A673 (cell line): ENCODE data around the gene LIN9. TPM values are rescaled to one million over a fixed set of nuclear protein-coding genes. Genes with fewer than 3 reads are reported as not detected.

Experiments
- BruUV-seq: library from RNA; stranded (reverse); fragments of 400-500 nt; replicated peaks from 2 replicates; lab custom pipeline; 2021; lab: Mats Ljungman, UMichigan
- CTCF ChIA-PET: fragments of 300-600 bp; sonication (Branson Sonifier 250); formaldehyde crosslinking; loops from one replicate; lab custom pipeline; 2022; ENCODE audit warnings: antibody characterized with exemption; lab: Charles Lee
- POLR2A ChIA-PET: fragments of 300-600 bp; sonication (Branson Sonifier 250); formaldehyde crosslinking; loops from one replicate; lab custom pipeline; 2022; ENCODE audit warnings: antibody characterized with exemption; ENCODE audit not compliant: low non-redundant PET; lab: Charles Lee
- DNase-seq: peaks from one replicate; pipeline ENCODE4 v3.0.0-alpha.2; 2015; ENCODE audit warnings: low spot score
- H3K27ac ChIP-seq: fragments of 200-600 bp; sonication (generic); 2 replicates; pipeline ENCODE4 v1.5.1; 2016; ENCODE audit warnings: mixed run types, low read depth, mild to moderate bottlenecking, mixed read lengths, antibody characterized with exemption, low read length; ENCODE audit not compliant: poor library complexity, severe bottlenecking
- H3K27me3 ChIP-seq: fragments of 200-600 bp; sonication (generic); replicated peaks from 2 replicates; pipeline ENCODE4 v1.6.1; 2017; ENCODE audit warnings: mixed run types, low read depth, mild to moderate bottlenecking, mixed read lengths, antibody characterized with exemption, low read length; ENCODE audit not compliant: insufficient read depth, poor library complexity
- H3K36me3 ChIP-seq: fragments of 200-600 bp; sonication (generic); 2 replicates; pipeline ENCODE4 v1.6.1; 2016; ENCODE audit warnings: mixed run types, mild to moderate bottlenecking, mixed read lengths, antibody characterized with exemption, low read length; ENCODE audit not compliant: insufficient read depth, poor library complexity, severe bottlenecking
- H3K4me1 ChIP-seq: fragments of 200-600 bp; sonication (generic); 2 replicates; pipeline ENCODE4 v1.6.1; 2017; ENCODE audit warnings: mixed run types, mild to moderate bottlenecking, mixed read lengths, antibody characterized with exemption, low read length; ENCODE audit not compliant: insufficient read depth, poor library complexity, severe bottlenecking
- H3K4me3 ChIP-seq: fragments of 200-600 bp; sonication (generic); 2 replicates; pipeline ENCODE4 v1.5.1; 2016; ENCODE audit warnings: low read depth, mixed run types, mild to moderate bottlenecking, mixed read lengths, low read length; ENCODE audit not compliant: poor library complexity, severe bottlenecking
- H3K9me3 ChIP-seq: fragments of 200-600 bp; sonication (generic); 2 replicates; pipeline ENCODE4 v1.6.1; 2016; ENCODE audit warnings: mixed run types, low read depth, mild to moderate bottlenecking, mixed read lengths, antibody characterized with exemption, low read length; ENCODE audit not compliant: poor library complexity, severe bottlenecking
- EZH2 ChIP-seq: fragments of 200-600 bp; sonication (generic); IDR thresholded peaks from 2 replicates; pipeline ENCODE4 v1.6.1; 2017; ENCODE audit warnings: borderline replicate concordance, low read depth, mild to moderate bottlenecking, mixed read lengths, antibody characterized with exemption, low read length; ENCODE audit not compliant: poor library complexity, severe bottlenecking
- intact Hi-C: fragments of 100-400 bp; cut with micrococcal nuclease; formaldehyde crosslinking; loops from one replicate; pipeline ENCODE4 v1.10.0; 2022; ENCODE audit not compliant: unreplicated experiment
- total RNA-seq: library from RNA; stranded (reverse); gene quantifications from 2 replicates; pipeline ENCODE4 v1.2.3, GENCODE V29; 2021
- TF ChIP-seq, protein P1 (sequence below): fragments of 300-800, 200-600 bp; sonication (generic); conservative IDR thresholded peaks from 2 replicates; pipeline ENCODE4 v1.5.1; 2017; ENCODE audit warnings: low read depth, mild to moderate bottlenecking, antibody characterized with exemption, low read length, moderate library complexity, mixed read lengths

Gene LIN9
- total RNA-seq, 1 experiment from 2014 or later = 20.7 TPM

DNA sequence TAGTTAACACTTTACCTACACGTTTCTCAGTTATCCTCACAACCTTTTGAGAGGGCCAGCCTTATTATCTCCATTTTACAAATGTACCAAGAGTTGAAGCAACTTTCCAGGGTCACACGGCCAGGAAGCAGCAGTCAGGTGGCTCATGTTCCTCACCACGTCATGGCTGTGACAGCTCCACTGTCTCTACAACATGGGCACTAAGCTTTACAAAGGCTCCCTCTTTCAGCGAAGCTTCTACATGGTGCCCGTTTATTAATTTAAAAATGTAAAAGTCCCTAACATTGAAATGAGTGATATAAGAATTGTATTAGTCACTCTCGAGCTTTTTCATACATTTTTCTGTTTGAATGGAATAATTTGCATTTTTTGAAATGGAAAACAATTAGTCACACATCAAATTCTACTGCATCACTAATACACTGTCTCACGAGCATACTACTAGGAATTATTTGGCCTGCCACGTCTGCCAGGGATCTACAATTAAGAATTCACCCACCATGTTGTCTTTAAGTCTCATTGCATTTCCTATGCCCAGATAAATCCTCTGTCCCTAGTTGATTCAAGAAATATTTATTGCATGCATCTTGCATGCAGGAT, 28.4 kb upstream of the LIN9 start:
- no peaks in the 10 kb centered on the region for H3K4me1 ChIP-seq
- TF ChIP-seq, protein P1, sequence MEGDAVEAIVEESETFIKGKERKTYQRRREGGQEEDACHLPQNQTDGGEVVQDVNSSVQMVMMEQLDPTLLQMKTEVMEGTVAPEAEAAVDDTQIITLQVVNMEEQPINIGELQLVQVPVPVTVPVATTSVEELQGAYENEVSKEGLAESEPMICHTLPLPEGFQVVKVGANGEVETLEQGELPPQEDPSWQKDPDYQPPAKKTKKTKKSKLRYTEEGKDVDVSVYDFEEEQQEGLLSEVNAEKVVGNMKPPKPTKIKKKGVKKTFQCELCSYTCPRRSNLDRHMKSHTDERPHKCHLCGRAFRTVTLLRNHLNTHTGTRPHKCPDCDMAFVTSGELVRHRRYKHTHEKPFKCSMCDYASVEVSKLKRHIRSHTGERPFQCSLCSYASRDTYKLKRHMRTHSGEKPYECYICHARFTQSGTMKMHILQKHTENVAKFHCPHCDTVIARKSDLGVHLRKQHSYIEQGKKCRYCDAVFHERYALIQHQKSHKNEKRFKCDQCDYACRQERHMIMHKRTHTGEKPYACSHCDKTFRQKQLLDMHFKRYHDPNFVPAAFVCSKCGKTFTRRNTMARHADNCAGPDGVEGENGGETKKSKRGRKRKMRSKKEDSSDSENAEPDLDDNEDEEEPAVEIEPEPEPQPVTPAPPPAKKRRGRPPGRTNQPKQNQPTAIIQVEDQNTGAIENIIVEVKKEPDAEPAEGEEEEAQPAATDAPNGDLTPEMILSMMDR = no peak
- no peak for TF ChIP-seq EZH2
- no TSS peak for BruUV-seq
- ChIA-PET POLR2A (no interaction called here), CTCF (no interaction called here)
- no peak overlapping the region for H3K27ac ChIP-seq
- H3K27me3 ChIP-seq = no peaks in the 10 kb centered on the region
- no peaks in the 10 kb centered on the region for H3K9me3 ChIP-seq
- DNase-seq = no peak
- intact Hi-C loops = no loop called here
- no peak overlapping the region for H3K4me3 ChIP-seq
- no peaks in the 10 kb centered on the region for H3K36me3 ChIP-seq

DNA sequence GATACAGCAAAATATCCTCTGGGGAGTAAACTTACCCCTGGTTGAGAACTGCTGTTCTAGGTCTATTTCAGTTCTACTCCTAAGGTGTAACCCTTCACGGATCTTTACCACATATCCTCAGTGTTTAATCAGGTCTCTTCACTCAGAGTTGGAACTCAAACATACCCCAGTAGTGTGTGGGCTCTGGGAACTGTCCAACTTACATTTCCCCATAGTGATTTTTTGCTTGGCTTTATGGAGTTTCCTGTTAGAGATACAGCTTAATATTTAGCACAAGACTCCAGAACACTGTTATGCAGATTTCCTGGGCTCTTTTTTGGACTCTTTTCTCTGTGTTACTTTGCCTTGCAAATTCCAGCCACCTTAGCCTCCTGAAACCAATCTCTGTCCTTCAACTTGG, 26.7 kb upstream of the LIN9 start:
- Histone ChIP-seq H3K4me3 (no peak overlapping the region), H3K27ac (no peak overlapping the region), H3K4me1 (no peaks in the 10 kb centered on the region), H3K27me3 (no peaks in the 10 kb centered on the region), H3K36me3 (no peaks in the 10 kb centered on the region), H3K9me3 (no peaks in the 10 kb centered on the region)
- DNase-seq = no peak
- TF ChIP-seq EZH2 = no peak
- TF ChIP-seq, protein P1 = no peak
- intact Hi-C loops = no loop called here
- no TSS peak for BruUV-seq
- POLR2A ChIA-PET = no interaction called here
- CTCF ChIA-PET = no interaction called here

DNA sequence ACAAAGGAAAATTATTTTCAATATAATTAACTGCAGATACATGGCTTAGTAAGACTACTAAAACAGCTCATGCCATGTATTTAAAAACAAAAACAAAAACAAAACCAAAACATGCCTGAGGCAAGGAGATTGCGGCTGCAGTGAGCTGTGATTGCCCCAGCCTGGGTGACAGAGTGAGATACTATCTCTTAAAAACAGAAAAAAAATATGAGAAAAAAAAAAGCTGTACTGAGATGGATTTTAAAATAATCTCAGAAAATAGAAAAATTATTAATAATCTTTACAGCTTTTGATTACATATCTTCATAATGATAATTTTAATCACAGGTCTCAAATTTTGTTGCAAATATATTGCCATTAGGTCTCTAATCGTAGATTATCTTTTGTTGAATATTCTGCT, 24.0 kb upstream of the LIN9 start:
- no peak for TF ChIP-seq EZH2
- TF ChIP-seq, protein P1 = no peak
- H3K4me1 ChIP-seq = no peaks in the 10 kb centered on the region
- H3K4me3 ChIP-seq = no peak overlapping the region
- H3K9me3 ChIP-seq = no peaks in the 10 kb centered on the region
- POLR2A ChIA-PET = no interaction called here
- DNase-seq = no peak
- no TSS peak for BruUV-seq
- H3K27me3 ChIP-seq = no peaks in the 10 kb centered on the region
- CTCF ChIA-PET = interaction anchor here (0.7 to 1.6 kb wide), 4 partner anchors 24 to 207 kb away, joined by 3 to 8 read pairs (median 6); partner anchors contain the start of gene LIN9
- H3K36me3 ChIP-seq = no peaks in the 10 kb centered on the region
- H3K27ac ChIP-seq = no peak overlapping the region
- intact Hi-C loops = loop anchor here (2.0 kb wide), 2 partner anchors 132 to 208 kb away; no protein-coding TSS in a partner anchor
